ENCODE measurements around the gene NFASC.
A peak's percentile ranks its signal among the peaks of the same experiment; 100 is the strongest.

Gene NFASC

DNA sequence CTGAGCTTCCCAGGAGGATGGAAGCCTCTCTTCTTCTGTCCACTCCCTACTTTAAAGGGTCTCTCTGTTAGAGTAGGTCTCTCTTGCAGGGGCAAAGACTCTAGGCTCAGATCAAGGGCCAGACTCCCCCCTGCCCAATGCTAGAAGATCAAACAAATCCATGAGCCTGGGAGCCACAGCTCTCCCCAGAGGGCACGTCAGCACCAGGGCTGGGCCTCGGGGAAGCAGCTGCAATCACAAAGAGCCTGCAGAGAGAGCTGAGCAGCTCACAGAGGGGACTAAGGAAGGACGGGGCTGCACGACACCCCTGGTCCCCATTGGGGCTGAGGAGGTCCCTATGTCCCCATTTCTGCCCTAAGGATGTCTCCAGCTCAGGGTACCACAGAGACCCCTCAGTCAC lies 176.2 kb downstream of the NFASC start:
- no peak for DNase-seq

DNA sequence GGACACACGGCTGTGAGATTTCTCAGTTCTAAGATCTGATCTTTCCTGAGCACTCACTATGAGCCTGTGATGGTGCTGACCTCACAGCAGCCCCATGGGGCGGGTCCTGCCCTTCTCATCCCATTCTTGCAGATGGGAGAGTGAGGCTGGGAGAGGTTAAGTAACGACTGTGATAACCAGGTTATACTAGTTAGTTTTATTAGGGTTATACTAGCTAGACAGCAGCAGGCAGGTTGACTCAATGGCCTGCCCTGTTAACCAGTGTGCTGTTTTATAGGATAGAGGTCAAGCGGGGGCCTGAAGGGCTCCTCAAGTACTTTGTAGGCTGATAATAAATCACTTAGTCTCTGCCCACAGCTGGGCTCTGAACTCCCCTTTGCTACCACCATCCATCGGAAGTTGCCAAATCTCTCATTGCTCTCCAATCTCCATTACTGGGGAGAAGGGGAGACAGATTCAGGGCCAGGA lies 177.1 kb downstream of the NFASC start:
- no peak for DNase-seq

DNA sequence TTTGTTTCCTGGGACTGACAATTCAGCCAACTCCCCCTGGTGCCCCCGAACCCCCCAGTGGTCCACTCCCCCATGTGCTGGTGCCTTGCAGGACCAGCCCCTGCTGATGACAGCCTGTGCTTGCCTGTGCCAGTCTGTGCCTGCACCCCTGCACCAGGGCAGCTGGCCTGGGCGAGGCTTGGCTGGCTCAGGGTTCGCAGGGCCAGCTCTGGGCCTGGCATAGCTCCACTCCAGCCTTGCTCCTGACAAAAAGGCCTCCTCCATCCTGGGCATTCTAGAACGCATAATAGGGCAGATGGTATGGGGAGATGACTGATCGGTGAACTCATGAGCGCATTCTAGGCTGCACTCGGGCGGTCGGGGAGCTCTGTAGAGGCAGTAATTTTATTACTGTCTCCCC lies 177.7 kb downstream of the NFASC start:
- no peak for DNase-seq

DNA sequence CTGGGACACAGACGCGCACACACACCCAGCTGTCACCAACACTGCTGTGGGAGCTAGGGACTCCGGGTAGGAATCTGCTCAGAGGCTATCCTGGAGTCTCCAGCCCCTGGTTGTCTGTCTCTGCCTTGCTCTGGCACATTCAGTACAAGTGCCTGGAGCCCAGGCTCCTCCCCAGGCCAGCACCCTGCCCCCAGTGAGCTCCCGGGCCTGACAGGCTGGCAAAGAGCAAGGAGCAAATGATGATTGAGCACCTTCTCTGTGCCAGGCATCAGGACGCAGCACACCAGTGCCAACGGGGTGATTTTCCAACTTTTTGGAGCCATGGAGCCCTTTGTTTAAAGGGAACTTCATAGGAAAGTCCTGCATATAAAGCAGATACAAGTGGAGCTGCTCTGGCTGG lies 178.8 kb downstream of the NFASC start:
- DNase-seq, result no peak

DNA sequence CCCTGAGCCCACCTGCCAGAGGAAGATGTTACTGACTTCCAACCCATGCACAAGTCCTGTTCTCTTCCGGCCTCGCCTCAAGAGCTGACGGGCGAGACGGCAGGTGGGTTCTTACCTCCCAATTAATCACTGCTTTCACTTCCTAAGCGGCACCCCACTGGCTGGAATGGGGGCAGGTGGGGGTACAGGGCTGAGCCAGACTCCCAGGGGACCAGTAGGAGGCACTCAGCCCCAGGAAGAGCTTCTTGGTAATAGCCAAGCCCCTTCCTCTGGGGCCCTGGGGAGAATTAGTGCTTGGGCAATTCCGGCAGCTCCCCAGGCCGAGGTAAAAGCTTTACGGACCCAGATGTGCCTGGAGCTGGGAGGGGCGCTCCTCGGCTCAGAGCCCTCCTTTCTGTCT lies 182.0 kb downstream of the NFASC start:
- no peak for DNase-seq

DNA sequence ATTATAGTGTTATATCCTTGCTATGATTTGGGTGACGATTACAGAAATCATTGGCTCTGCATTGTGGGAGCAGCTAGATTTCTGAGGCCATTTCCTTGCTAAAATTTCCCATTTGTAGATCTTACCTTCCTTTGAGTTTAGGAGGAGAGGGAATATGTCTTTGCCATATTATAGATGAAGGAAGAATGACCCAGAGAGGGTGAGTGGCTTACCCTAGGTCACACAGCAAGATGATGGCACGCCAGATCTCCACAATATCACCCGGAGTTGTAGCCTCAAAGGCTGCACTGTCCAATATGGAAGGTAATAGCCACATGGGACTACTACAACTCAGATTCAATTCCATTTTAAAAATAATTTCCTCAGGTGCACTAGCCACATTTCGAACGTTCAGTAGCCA lies 182.6 kb downstream of the NFASC start:
- no peak for DNase-seq

DNA sequence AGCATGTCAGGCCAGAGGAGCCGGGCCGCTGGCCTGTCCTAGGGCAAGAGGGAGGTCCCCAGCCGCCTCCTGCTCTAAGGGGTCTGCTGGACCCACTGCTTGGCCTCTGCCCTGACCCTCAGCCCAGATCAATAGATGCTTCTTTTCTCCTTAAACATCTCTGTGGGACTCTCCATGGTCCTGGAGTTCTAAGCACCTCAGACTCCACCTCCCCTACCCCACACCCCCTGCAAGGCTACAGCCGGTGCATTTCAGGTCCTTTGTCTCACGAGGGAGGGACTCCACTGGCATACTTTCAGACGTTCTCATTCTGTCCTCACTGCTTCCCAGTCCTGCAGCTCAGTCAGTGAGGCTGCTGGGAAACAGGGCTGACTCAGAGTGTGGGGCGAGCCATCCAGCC lies 183.4 kb downstream of the NFASC start:
- no peak for DNase-seq

DNA sequence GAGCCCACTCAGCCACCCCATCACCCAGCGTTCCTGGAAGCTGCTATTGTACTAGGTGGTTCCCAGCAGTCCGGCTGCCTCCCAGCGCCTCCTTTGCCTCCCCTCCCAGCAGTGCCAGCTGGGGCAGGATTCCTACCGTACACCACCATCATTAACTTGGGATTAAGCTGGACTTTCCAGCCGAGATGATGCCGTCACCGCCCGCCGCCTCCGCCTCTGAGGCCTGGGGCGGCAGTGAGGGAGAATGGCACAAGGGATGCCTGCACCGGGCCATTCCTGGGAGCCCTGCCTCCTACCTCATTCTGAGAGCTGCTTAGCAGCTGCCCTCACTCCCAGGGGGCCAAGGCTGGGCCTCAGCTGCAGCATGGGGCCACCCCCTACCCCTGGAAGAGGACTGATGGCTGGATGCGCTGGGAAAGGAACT lies 185.5 kb downstream of the NFASC start:
- DNase-seq, result no peak

DNA sequence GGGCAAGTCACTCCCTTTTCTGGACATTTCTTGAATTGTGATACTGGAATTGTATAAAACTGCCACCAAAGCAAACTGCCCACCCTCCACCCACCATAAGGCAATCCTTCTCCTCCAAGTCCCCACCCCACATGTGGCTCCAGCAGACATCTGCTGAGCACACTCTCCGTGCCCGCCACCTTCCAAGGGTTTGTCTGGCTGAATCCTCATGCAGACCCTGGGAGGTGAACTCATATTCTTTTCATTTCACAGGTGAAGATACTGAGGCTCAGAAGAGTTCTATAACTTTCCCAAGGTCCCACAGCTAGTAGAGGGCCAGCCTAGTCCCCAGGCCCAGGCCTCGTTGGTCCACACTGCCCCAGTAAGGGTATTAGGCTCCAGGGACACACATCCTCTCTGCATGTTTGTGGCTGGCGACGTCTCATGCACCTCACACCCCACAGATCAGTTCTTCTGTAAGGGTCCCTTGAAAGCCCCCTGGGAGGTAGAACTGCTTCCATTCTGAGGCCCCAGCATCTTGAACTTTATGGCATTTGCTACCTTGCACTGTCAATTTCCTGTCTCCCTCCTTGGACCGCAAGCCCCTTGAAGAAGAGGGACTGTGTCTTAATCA lies 186.4 kb downstream of the NFASC start:
- no peak for DNase-seq

DNA sequence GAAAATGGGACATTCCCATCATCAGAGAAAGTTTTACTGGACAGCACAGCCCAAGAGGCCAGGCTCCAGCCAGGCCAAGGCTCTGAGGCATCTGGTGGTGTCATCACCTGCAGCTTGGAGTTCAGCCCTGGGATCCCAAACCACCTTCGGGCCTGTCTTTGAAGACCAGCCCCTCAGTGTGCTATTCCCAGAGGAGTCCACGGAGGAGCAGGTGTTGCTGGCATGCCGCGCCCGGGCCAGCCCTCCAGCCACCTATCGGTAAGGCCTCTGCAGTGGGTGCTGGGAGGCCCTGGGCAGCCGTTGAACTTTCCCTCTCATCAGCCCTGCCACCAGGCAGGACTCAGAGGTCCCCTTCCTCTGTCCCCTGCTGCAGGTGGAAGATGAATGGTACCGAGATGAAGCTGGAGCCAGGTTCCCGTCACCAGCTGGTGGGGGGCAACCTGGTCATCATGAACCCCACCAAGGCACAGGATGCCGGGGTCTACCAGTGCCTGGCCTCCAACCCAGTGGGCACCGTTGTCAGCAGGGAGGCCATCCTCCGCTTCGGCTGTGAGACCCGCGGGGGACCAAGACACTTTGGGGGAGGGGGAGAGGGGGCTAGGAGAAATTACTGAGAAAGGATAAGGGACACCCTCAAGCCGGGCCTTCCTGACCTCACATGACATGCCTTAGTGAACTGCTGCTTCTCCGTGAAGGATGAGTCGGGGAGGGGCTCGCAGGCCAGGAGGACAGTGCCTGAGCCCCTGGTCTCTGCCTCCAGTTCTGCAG lies 187.3 kb downstream of the NFASC start:
- no peak for DNase-seq

DNA sequence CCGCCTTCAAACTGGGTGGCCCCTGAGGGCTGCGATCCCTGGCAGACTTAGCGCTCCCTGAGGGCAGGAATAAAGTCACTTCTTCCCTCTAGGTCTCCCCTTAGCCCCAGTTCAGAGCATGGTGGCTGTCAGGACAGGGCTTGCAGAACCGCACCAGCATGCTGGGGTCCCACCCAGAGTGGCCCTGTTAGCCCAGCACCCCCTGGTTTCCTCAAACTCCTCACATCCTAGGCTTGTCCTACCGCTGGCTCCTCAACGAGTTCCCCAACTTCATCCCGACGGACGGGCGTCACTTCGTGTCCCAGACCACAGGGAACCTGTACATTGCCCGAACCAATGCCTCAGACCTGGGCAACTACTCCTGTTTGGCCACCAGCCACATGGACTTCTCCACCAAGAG lies 188.2 kb downstream of the NFASC start:
- no peak for DNase-seq

DNA sequence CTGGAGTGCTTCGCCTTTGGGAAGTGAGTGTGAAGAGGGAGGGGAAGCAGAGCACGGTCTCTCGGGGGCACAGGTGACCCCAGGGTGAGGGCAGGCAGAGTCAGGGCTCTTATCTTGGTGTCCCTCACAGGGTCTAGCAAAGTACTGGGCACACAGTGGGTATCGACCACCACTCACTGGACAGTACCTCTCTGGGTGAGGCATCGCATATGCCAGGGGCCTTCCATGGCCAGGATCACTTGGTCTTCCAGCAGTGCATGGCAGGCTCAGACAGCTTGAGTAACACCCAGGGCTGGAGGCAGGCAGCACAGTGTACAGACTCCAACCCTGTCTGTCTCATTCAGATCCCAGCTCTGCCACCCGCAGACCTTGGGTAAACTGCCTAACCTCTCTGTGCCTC lies 189.0 kb downstream of the NFASC start:
- DNase-seq, result no peak

DNA sequence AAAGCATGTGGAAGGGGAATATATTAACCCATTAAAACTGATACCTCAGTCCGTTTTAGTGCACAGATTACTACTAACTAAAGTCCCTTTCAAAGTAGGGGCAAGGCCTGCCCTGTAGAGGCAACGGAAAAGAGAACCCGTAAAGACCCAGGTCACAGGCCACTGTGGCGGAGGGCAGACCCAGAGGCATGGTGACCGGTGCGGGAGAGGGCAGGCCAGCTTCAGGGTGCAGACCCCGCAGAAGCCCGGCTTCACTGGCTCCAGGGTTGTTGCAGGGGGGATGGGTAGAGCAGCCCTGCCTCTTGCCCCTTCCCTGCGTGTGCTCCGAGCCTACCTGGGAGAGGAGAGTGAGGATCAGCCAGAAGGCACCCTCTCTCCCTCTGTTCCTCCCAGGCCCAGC lies 190.1 kb downstream of the NFASC start:
- no peak for DNase-seq

DNA sequence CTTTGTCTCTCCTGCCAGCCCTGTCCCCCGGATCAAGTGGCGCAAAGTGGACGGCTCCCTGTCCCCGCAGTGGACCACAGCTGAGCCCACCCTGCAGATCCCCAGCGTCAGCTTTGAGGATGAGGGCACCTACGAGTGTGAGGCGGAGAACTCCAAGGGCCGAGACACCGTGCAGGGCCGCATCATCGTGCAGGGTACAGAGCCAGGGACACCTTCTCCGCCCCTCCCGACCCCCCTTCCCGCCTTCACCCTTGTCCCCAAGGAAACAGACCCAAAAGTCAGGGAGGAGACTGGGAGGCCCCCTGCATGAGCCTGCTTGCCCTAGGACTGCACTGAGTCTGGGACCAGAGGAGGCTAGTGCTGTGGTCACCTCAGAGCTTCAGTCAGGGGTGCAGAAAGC lies 190.6 kb downstream of the NFASC start:
- DNase-seq, result no peak

DNA sequence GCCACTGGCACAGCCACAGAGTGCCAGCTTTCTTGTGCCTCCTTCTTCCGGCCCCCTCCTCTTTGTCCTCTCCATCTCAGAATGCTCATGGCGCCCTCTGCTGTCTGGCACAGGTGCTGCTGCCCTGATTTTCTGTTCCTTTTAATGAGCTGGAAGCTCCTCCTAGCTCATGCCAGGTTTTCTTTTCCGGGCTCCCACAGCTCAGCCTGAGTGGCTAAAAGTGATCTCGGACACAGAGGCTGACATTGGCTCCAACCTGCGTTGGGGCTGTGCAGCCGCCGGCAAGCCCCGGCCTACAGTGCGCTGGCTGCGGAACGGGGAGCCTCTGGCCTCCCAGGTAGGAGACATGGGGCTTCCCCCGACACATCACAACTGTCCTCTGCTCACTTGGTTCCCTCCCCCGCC lies 191.0 kb downstream of the NFASC start:
- peak; percentile 33 to 86 for DNase-seq

DNA sequence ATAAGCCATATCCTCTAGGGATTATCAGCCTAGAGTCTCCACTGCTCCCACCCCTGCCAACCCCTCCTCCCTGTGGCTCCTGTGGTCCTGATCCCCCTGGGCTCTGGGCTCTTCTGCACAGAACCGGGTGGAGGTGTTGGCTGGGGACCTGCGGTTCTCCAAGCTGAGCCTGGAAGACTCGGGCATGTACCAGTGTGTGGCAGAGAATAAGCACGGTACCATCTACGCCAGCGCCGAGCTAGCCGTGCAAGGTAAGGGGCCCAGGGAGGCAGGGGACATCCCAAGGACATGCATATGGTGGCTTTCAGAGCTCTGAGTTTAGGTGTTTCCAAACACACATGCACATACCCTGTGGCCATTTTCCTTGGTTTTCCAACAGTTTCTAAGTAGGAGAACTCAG lies 191.7 kb downstream of the NFASC start:
- DNase-seq, result no peak

DNA sequence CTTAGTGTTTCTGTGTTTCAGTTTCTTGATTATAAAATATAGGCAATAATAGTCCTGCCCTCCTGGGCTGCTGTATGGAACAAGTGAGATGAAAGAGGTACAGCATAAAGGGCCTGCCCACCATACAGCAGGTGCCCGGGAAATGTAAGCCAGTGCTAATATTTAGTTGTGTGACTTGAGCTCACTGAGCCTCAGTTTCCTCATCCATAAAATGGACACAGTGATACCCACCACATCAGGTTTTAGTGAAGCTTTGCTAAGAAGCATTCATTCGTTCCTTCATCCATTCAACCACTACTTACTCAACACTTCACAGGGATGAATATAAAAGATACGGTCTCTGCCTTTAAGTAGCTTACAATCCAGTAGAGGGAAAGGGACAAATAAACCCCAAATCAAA lies 192.2 kb downstream of the NFASC start:
- no peak for DNase-seq

DNA sequence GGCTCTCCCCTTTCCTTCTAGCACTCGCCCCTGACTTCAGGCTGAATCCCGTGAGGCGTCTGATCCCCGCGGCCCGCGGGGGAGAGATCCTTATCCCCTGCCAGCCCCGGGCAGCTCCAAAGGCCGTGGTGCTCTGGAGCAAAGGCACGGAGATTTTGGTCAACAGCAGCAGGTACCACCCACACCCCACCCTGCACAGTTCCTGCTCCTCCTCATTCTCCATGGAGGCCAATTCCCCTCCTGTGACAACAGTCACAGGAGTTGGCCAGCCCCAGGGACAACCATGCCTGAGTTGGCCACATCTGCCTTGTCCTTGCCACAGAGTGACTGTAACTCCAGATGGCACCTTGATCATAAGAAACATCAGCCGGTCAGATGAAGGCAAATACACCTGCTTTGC lies 193.6 kb downstream of the NFASC start:
- no peak for DNase-seq

DNA sequence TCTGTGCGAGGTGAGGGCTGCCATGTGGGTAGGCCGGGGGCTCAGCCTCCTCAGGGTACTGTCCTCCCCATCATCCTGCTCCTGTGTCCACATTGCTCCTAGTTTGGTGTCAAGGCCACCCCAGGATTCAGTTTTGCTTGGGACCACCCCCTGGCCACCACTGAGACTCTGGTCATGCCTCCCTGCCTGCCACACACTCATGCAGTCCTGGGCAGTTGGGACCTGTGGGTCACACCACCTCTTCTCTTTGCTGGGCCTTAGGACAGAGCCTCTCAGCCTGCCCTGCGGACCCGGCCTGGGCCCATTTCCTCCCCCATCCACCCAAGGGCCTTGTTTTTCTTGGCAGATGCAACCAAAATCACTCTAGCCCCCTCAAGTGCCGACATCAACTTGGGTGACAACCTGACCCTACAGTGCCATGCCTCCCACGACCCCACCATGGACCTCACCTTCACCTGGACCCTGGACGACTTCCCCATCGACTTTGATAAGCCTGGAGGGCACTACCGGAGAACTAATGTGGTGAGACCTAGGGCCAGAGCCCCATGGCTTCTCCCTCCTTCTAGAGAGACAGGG lies 194.2 kb downstream of the NFASC start:
- no peak for DNase-seq

DNA sequence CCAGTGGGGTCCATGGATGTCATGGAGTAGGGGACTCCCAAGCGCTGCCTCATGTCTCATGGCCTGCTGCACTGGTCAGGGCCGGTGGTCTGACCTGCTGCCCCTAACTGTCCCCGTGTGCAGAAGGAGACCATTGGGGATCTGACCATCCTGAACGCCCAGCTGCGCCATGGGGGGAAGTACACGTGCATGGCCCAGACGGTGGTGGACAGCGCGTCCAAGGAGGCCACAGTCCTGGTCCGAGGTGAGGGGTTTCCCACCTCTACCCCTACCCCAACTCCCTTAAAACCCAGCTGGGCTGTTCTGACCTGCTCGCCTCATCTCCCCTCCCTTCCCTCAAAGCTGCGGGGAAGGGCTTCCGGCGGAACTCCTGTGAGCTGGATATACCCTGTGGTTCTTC lies 195.0 kb downstream of the NFASC start:
- no peak for DNase-seq

DNA sequence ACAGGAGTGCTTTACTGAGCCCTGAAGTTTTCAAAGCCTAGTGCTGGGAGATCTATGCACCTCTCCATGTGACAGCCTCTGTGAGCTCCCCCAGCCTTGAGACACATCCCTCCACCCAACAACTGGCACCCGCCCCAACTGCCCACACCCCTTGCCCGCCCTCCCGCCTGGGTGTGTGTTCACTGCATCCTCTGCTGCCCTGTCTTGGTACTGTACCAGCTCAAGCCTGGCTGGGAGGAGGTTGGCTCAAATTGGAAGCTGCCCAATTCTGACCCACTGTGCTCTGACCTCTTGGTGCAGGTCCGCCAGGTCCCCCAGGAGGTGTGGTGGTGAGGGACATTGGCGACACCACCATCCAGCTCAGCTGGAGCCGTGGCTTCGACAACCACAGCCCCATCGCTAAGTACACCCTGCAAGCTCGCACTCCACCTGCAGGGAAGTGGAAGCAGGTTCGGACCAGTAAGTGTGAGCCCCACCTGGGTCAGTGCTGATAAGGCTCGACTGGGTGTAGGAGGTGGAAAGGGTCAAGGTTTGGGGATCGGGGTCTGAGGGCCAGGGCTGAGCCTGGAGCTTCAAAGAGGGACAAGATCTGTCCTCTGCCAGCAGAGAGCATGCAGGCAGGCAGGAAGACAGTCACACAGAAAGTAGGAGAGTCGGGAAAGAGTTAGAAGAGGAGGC lies 195.6 kb downstream of the NFASC start:
- DNase-seq, result no peak

DNA sequence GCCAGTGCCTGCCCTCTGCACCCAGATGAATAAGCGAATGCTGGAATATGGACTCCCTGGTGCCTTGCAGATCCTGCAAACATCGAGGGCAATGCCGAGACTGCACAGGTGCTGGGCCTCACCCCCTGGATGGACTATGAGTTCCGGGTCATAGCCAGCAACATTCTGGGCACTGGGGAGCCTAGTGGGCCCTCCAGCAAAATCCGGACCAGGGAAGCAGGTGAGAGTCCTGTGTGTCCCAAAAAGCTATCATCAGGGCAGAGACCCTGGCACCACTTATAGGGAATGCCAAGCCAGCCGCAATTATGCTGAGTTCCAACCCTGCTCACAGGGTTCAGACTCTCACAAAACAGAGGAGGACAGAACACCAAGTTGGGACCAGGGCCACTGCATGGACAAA lies 196.4 kb downstream of the NFASC start:
- DNase-seq, result no peak

DNA sequence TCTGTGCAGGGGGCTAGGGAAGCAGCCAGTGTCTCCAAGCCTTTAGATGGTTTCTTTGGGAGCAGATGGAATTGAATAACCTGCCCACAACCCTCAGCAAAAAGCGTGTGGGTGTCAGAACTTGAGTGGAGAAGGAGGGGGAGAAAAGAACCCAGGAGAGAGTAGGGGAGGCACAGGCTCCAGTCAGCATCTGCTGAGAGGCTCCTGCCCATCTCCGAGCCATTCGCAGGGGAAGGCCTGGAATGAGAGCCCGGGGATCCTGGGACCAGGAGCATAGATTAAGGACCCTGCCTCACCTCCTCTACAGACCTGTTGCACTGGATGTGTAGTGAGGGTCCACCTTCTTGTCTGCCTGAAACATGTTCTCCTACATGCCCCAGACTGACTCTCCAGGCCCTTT lies 197.3 kb downstream of the NFASC start:
- DNase-seq, result no peak

DNA sequence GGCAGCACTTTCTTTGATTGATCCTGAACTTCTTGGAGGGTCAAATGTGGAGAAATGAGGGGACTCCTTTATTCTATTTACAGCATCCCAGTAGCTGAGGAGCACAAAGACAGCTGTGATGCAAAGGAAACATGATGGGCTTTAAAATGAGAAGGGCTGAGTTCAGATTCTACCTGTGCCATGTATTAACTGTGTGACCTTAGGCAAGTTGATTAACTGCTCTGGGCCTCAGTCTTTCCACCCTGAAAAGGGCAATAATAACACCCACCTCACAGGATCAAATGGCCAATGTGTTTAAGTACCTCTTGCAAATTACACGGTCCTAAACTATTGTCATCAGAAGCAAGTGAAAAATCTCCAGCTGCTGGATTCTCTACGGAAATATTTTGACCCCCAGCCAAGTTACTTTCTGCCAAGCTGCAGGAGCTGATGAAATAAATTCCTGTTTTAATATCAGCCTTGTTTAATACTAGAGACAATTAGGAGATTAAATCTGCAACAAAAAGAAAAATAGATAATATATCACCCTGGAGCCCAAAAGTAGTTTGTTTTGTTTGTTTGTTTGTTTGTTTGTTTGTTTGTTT lies 197.9 kb downstream of the NFASC start:
- DNase-seq, result no peak

All from inflammatory macrophage treated with lipopolysaccharide for 1 hour (primary cell).